NCI-H1105 treated with DMSO at 0.1 percent for 48 hours (cell line): ENCODE measurements around the gene KRTAP10-2.

Experiments
- DNase-seq: peaks from one replicate; lab custom pipeline; 2025; lab: John Stamatoyannopoulos, UW

KRTAP10-2 gene

GRCh38 chr21:44539991-44540666 lies 11.2 kb downstream of the KRTAP10-2 start, which contains the start of gene KRTAP10-1:
TSS of gene KRTAP10-1 (minus strand) at chr21:44540195. CDS start at chr21:44540150, 45 bp downstream.
- no peak for DNase-seq

GRCh38 chr21:44539046-44539445 lies 12.3 kb downstream of the KRTAP10-2 start:
- no peak for DNase-seq

DNA sequence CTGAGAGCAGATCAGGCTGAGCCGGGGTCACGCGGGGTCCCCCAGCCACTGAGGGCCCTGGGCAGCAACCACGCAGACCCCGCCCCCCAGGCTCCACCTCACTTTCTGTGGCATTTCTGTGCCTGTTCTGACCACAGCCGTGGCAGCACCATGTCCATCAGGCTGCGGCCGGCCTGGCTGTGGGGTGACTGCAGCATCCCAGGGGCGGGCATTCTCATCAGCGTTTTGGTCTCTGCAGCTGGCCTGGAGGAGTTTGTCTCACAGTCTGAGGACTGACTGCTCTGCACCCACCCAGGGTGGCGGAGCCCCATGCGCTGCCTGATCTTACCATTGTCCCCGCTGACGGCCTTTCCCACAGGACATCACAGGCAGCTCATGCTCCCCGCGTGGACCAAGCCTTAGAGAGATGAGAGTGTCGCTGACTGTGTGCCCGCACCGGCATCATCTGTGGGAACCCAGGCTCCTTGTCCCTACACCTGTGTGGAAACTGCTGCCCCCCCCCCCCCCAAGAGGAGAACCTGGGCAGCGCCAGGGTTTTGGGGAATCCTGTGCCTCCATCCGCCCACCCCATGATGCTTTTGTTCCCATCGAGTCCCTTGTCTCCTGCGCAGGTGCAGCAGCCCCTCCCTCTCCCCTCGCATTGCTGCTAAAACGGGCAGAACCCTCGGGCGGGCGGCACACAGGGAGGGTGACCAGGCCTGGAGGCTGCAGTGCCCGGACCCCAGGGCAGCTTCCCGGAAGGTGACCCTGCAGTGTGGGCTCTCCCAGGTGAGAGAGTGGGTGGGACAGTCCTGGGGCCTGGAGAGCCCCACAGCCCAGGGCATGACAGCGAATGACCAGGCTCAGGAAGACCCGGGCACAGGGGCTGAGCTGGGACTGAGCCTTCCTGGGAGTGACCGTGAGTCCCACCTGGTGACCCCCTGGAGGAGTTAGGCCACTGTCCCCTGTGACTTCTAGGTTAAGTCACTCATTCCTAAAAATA lies 13.1 kb downstream of the KRTAP10-2 start:
- DNase-seq = no peak

GRCh38 chr21:44535963-44536362 lies 15.3 kb downstream of the KRTAP10-2 start:
- DNase-seq = no peak

DNA sequence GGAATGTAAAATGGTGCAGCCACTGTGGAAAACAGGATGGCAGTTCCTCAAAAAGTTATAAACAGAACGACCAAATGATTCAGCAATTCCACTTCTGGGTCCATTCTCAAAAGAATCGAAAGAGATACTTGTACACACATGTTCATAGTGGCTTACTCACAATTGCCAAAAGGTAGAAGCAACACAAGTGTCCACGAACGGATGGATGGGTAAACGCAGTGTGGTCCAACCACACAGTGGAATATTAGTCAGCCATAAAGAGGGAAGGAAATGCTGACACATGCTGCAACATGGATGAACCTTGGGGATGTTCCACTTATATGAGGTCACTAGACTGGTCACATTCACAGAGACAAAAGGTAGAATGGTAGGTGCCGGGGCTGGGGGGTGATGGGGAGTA lies 16.6 kb downstream of the KRTAP10-2 start:
- no peak for DNase-seq

DNA sequence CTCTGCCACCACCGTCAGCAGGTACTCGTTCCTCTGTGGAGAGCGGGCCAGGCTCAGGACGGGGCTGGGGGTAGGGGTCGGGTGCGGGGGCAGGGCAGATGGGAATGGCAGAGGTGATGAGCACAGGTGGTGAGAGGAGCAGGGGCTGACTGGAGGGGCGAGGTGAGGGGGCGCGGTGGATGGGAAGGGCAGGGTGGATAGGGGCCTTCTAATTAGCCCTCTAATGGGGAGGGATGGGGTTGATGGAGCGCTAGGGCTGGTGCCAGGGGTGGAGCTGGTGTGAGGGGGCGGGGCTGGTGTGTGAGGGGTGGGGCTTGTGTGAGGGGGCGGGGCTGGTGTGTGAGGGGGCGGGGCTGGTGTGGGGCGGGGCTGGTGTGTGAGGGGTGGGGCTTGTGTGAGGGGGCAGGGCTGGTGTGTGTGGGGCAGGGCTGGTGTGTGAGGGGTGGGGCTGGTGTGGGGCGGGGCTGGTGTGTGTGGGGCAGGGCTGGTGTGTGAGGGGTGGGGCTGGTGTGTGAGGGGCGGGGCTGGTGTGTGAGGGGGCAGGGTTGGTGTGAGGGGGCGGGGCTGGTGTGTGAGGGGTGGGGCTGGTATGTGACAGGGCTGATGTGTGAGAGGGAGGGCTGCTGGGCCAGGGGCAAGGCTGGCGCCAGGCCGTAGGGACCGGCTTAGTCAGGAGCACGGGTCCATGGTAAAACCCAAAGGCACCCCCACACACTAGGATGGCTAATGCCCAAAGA lies 17.2 kb downstream of the KRTAP10-2 start:
- DNase-seq = no peak

DNA sequence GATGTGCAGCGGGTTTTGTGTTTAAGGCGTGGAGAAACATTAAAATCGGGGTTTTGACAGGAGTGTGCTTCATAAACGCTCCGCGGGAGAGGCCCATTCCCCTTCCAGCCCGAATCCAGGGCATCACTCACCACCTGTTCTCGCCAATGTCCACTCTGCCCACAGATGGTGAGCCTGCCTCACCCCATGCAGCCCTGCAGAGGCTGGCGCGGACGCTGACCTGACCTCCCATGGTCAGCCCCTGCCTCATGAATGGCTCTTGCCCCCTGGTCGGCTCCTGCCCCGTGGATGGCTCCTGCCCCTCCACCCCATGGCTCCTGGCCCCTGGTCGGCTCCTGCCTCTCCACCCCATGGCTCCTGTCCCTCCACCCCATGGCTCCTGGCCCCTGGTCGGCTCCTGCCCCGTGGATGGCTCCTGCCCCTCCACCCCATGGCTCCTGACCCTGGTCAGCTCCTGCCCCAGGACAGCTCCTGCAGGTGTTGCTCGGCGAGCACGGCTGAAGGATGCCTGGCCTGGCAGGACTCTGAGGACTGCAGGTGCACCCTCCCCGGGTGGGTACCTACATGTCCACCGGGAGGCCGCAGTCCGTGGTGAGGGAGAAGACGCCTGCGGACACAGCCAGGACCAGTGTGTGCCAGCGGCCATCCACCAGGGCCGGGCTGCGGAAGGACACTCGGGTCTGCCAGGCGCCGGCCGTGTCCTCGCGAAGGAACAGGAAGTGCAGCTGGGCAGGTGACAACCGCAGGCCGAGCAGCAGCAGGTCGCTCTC lies 18.0 kb downstream of the KRTAP10-2 start:
- no peak for DNase-seq

DNA sequence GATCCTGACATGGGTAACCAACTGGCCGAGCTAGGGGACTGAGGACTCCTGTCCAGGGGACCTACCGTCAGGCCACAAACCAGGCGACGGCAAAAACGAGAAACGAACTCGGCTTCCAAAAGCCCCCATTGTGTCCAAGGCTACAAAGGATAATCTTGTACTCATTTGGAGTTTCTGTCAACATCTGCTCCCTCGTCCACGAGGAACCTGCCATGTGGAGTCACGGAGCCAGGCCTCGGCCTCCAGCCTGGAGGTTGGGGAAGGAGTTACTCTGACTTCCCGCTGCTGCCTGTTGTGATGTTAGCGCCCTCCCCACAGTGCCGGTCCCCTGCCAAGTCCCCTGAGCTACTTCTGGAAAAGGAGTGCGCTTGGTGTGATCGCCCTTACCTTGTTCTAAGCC lies 18.6 kb downstream of the KRTAP10-2 start:
- no peak for DNase-seq

DNA sequence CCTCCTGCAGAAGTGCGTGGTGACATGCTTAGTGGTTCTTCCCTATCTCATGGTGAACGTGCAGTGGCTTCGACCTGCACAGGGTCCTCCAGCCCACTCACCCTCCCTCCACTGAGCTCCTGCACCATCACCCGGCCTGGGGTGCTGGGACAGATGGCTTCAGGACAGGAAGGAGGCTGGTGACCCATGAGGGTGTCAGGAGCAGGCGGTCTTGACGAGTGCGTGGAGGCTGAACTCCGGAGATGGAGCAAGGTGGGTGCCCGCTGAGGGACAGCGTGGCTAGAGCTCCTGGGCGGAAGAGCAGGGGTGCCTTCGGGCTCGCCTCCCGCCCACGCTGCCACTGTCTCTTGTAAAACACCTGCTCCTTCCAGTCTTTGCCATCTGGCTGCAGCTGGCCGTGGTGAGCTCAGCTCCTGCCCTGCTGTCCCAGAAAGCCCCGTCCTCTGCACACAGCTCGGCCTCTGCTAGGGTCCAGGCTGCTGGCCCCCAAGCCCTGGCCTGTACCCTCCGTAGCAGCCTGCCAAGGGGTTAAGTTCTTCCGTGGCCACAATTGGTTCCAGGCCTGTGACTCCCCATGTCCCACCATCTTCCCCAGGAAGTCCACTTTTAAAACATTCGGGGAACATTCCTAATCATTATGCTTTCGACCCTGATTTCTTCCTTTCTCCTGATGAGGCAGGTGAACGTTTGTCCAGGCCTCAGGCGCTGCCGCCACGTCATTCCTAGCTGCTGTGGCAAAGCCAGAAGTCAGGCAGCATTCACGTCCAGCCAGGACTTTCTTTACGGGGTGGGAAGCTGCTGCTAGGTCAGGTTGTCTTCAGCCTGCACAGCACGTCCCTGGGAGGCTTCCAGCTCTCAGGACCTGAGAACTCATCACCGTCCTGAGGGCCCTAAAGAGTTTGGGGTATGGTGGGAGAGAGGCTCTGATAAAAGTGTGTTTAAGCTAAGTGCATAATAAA lies 19.4 kb downstream of the KRTAP10-2 start:
- DNase-seq = no peak

DNA sequence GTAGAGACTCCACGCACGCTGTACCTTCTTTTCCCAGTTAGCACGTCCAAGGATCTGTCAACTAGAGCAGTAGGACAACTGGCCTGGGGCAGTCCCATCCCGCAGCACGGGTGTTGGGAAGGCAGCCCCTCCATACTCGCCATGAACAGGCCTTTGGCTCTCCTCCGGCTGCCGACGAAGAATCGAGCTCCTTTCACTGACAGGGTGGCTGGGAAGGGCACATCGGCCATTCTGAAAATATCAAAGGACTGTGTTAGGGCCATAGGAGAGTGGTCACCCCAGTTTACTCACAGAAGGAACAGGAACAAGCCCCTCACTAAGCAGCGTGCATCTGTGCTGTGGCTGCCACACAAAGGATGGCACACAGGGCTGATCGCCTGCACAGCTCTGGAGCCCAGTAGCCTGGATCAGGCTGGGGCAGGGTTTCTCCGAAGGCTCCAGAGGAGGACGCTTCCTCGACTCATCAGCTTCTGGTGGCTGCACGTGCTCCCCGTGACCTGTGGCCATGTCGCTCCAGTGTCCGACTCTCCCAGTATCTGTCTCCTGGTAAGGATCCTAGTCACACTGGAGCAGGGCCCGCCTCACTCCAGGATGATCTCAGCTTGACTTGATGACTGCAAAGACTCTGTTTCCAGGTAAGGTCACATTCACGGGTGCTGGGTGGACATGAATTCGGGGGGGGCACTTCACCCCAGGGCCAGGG lies 20.3 kb downstream of the KRTAP10-2 start:
- DNase-seq = no peak

DNA sequence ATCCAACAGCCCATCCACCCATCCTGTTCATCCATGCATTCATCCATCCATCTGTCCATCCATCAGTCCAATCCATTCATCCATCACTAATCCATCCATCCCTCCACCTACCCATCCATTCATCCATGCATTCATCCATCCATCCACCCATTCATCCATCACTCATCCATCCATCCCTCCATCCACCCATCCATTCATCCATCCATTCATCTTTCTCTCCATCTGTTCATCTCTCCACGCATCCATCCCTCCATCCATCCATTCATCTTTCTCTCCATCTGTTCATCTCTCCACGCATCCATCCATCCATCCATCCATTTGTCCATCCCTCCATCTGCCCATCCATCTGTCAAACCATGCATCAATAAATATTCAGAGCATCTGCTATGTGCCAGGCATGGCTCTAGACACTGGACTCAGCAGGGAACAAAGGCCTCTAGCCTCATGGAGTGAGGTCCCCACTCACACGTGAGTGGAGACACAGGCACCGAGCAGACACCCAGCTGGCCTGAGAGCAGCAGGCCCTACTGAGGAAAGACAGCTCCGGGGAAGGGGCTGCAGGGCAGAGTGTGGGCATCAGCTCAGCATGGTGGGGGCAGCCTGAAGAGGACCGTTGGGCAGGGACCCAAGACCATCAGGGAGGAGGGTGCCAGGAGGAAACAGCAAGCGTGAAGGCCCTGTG lies 20.9 kb downstream of the KRTAP10-2 start:
- DNase-seq = no peak

GRCh38 chr21:44529503-44530125 lies 21.7 kb downstream of the KRTAP10-2 start:
- DNase-seq = no peak

GRCh38 chr21:44529011-44529421 lies 22.3 kb downstream of the KRTAP10-2 start:
- no peak for DNase-seq

- DNase-seq = no peak
Observed at GRCh38 chr21:44528634-44528995, 22.7 kb downstream of the KRTAP10-2 start.

GRCh38 chr21:44527983-44528633 lies 23.2 kb downstream of the KRTAP10-2 start:
- DNase-seq = no peak

DNA sequence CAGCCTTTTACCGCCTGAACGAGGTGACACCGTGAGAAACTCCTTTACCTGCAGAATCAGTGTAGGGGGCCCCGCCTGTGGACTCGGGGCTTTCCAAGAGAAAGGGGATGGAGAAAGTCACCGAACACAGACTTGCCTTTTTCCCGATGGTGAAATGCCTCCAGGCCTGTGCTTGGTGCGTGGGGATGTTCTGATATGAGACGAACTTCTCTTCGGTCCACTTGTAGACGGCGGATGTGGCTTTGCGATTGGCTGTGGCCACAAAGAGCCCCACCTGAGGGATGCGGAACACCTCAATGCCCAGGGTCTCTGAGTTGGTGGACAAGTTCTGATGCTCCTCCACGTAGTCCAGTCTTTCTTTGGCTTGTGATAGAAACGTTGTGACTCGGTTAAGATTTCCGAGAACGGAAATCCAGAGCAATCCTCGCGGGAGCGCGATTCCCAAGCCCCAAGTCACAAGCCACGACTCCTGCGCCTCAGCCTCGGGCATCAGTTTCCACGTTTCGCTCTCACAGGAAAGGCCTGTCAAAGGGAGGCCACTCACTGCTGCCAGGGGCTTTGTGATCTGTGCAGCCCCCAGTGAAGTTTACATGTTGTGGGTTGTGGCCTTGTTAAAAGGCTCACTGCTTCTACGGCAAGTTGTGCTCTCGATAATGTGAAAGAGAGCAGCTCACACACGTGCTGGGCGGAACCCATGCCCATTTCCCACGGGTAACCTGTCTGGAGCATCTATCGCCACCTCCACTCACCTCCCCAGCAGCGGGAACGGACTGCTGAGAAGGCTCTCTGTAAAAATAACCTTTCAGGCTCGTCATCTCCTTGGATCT lies 23.9 kb downstream of the KRTAP10-2 start:
- no peak for DNase-seq
